KMS-11 (cell line): ENCODE data around the gene SFI1.
A peak's percentile ranks its signal among the peaks of the same experiment; 100 is the strongest.

ENCODE experiments used
- H2AFZ ChIP-seq: fragments of 200-600 bp; sonication (generic); 2 replicates; pipeline ENCODE4 v1.6.1; 2016; ENCODE audit warnings: antibody characterized with exemption, mixed run types, low read depth
- H3K27ac ChIP-seq: fragments of 200-600 bp; sonication (generic); 2 replicates; pipeline ENCODE4 v1.6.1; 2016; ENCODE audit warnings: mild to moderate bottlenecking, mixed run types
- H3K27me3 ChIP-seq: fragments of 200-600 bp; sonication (generic); 2 replicates; pipeline ENCODE4 v1.6.1; 2017; ENCODE audit warnings: mild to moderate bottlenecking, low read depth, mixed run types, moderate library complexity; ENCODE audit not compliant: insufficient read depth
- H3K36me3 ChIP-seq: fragments of 200-600 bp; sonication (generic); 2 replicates; pipeline ENCODE4 v1.6.1; 2017; ENCODE audit warnings: mild to moderate bottlenecking, mixed run types; ENCODE audit not compliant: insufficient read depth
- H3K4me1 ChIP-seq: fragments of 200-600 bp; sonication (generic); 2 replicates; pipeline ENCODE4 v1.6.1; 2016; ENCODE audit warnings: mild to moderate bottlenecking, low read depth, mixed run types; ENCODE audit not compliant: poor library complexity, severe bottlenecking
- H3K4me2 ChIP-seq: fragments of 200-600 bp; sonication (generic); 2 replicates; pipeline ENCODE4 v1.7.0; 2016; ENCODE audit warnings: mild to moderate bottlenecking, mixed run types
- H3K4me3 ChIP-seq: fragments of 200-600 bp; sonication (generic); IDR thresholded peaks from 2 replicates; pipeline ENCODE4 v1.6.1; 2017; ENCODE audit warnings: low read depth, low read length, mixed read lengths; ENCODE audit not compliant: insufficient read depth
- H3K79me2 ChIP-seq: fragments of 200-600 bp; sonication (generic); 2 replicates; pipeline ENCODE4 v1.6.1; 2016; ENCODE audit warnings: low read depth, mixed run types; ENCODE audit not compliant: insufficient read depth
- H3K9ac ChIP-seq: fragments of 200-600 bp; sonication (generic); 2 replicates; pipeline ENCODE4 v1.6.1; 2016; ENCODE audit warnings: mild to moderate bottlenecking, mixed run types
- H4K20me1 ChIP-seq: fragments of 200-600 bp; sonication (generic); 2 replicates; pipeline ENCODE4 v1.6.1; 2016; ENCODE audit warnings: mild to moderate bottlenecking, mixed run types; ENCODE audit not compliant: insufficient read depth
- TF ChIP-seq, protein P1 (sequence below): fragments of 200-600 bp; sonication (generic); conservative IDR thresholded peaks from 2 replicates; pipeline ENCODE4 v1.6.1; 2017; ENCODE audit warnings: low read depth, mild to moderate bottlenecking, antibody characterized with exemption, low read length, moderate library complexity, mixed read lengths

Gene SFI1, protein sequence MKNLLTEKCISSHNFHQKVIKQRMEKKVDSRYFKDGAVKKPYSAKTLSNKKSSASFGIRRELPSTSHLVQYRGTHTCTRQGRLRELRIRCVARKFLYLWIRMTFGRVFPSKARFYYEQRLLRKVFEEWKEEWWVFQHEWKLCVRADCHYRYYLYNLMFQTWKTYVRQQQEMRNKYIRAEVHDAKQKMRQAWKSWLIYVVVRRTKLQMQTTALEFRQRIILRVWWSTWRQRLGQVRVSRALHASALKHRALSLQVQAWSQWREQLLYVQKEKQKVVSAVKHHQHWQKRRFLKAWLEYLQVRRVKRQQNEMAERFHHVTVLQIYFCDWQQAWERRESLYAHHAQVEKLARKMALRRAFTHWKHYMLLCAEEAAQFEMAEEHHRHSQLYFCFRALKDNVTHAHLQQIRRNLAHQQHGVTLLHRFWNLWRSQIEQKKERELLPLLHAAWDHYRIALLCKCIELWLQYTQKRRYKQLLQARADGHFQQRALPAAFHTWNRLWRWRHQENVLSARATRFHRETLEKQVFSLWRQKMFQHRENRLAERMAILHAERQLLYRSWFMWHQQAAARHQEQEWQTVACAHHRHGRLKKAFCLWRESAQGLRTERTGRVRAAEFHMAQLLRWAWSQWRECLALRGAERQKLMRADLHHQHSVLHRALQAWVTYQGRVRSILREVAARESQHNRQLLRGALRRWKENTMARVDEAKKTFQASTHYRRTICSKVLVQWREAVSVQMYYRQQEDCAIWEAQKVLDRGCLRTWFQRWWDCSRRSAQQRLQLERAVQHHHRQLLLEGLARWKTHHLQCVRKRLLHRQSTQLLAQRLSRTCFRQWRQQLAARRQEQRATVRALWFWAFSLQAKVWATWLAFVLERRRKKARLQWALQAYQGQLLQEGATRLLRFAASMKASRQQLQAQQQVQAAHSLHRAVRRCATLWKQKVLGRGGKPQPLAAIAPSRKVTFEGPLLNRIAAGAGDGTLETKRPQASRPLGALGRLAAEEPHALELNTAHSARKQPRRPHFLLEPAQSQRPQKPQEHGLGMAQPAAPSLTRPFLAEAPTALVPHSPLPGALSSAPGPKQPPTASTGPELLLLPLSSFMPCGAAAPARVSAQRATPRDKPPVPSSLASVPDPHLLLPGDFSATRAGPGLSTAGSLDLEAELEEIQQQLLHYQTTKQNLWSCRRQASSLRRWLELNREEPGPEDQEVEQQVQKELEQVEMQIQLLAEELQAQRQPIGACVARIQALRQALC

DNA sequence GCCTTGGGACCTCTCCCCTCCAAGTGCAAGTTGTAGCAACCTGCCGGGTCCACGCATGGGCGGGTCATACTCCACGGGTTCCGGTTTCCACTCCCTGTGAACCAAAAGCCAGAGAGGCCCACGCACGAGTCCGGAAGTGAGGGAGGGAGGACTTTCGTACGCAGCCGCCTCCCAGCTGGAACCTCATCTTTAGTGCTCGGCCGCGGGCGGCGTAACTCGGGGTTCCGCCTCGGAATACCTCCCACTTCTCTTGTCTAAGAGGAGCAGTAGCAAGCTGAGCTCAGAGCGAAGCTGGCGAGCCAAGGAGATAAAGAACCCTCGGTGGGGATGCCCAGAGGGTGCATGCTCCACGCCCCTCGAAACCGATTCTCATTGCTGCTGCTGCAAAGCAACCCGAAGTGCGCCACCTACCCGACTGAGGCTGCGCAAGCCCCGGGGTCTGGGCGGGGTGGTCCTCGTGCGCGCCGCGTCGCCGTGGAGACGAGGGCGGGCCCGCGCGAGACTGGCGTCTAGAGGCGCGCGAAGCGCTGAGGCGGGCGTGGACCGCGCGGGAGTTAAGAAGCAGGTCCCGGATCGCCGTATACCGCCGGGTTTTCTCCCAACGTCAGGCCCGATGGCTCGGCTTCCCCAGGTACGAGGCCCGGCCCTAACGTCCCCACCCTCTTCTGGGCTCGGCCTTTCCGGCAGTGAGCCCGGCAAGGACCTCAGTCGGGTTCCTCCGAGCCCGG is at the start of gene SFI1:
SFI1 (plus strand) TSS at position 530 of the 728 bp plus-strand sequence. CDS start 11,749 bp downstream, outside the sequence.
- Histone ChIP-seq H3K4me2 (peak within 1 kb of the TSS; percentile 87), H2AFZ (peak within 1 kb of the TSS; percentile 88), H3K79me2 (peaks cover 34% of the 10 kb centered on the region), H3K36me3 (no peaks in the 10 kb centered on the region), H3K4me1 (peaks cover 50% of the 10 kb centered on the region), H4K20me1 (no peaks in the 10 kb centered on the region), H3K9ac (peak within 1 kb of the TSS; percentile 51), H3K27me3 (no peaks in the 10 kb centered on the region), H3K4me3 (no peak within 1 kb of the TSS), H3K27ac (peak within 1 kb of the TSS; percentile 73)
- TF ChIP-seq, protein P1, sequence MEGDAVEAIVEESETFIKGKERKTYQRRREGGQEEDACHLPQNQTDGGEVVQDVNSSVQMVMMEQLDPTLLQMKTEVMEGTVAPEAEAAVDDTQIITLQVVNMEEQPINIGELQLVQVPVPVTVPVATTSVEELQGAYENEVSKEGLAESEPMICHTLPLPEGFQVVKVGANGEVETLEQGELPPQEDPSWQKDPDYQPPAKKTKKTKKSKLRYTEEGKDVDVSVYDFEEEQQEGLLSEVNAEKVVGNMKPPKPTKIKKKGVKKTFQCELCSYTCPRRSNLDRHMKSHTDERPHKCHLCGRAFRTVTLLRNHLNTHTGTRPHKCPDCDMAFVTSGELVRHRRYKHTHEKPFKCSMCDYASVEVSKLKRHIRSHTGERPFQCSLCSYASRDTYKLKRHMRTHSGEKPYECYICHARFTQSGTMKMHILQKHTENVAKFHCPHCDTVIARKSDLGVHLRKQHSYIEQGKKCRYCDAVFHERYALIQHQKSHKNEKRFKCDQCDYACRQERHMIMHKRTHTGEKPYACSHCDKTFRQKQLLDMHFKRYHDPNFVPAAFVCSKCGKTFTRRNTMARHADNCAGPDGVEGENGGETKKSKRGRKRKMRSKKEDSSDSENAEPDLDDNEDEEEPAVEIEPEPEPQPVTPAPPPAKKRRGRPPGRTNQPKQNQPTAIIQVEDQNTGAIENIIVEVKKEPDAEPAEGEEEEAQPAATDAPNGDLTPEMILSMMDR: peak; percentile 38

DNA sequence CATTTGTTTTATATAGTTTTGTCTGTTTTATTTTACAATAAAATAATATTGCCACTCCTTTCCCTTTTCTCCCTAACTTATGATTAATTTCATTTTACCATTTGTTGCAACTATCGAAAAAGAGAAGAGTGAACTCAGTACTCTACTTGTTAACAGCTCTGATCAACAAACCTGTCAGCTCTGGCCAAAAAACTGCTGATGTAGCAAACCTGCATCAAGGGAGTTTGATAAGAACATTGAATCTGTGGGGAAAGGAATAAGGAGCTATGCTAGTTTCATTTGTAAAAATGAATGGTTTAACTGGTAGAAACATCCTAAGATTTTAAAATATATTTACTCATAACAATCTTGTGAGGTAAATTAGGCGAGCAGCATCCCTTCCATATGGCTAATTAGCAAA is 49.6 kb upstream of the SFI1 start:
- H3K4me1 ChIP-seq: peaks cover 29% of the 10 kb centered on the region
- H3K27ac ChIP-seq: no peak overlapping the region; the same call in 1 of the 2 replicates
- no peak overlapping the region for H2AFZ ChIP-seq
- H3K36me3 ChIP-seq: no peaks in the 10 kb centered on the region
- H3K4me3 ChIP-seq: no peak overlapping the region
- H3K27me3 ChIP-seq: no peaks in the 10 kb centered on the region
- H3K9ac ChIP-seq: no peak overlapping the region
- H3K4me2 ChIP-seq: peak overlapping the region; percentile 44; the same call in 1 of the 2 replicates
- no peaks in the 10 kb centered on the region for H4K20me1 ChIP-seq
- TF ChIP-seq, protein P1: no peak
- H3K79me2 ChIP-seq: no peaks in the 10 kb centered on the region

DNA sequence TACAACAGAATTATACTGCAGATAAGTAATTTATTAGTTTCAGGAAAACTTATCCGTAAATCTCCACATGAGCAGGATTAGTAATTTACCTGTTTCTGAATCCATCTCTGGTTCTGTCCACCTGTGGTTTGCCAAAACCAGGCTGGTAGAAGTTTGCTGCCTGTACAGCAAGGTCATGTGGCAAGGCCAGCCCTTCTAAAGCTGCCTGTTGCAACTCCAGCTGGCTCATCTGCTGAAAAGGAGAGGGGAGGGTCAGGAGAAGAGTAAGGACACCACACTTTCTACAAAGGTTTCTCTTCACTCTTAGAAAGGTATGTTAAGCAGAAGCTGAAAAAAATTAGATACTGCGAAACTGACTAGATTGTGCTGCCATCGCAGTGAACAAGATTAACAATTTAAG is 49.0 kb upstream of the SFI1 start:
- no peak overlapping the region for H2AFZ ChIP-seq
- H3K9ac ChIP-seq: no peak overlapping the region
- no peaks in the 10 kb centered on the region for H3K36me3 ChIP-seq
- no peaks in the 10 kb centered on the region for H4K20me1 ChIP-seq
- peaks cover 29% of the 10 kb centered on the region for H3K4me1 ChIP-seq
- H3K4me3 ChIP-seq: no peak overlapping the region
- no peak overlapping the region for H3K4me2 ChIP-seq
- H3K27ac ChIP-seq: no peak overlapping the region; the same call in 1 of the 2 replicates
- H3K27me3 ChIP-seq: no peaks in the 10 kb centered on the region
- TF ChIP-seq, protein P1: no peak
- no peaks in the 10 kb centered on the region for H3K79me2 ChIP-seq

DNA sequence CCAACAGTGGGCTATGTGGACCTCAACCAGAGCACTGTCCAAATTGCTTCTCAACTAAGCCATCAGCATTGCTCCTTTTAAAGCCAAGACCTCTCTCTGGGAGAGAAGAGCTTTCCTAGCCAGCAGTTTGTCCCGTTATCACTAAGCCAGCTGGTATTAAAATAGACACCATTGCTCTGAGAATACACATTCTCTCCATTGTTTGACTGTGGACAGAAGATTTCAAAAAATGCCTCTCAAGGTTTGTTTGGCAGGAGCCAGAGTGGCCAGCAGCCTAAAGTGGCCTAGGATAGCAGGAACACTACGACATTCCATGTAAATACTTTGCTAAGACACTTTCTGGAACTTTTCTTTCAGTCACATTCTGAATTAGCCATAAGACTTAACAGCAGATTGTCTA is 48.0 kb upstream of the SFI1 start:
- H3K79me2 ChIP-seq: no peaks in the 10 kb centered on the region
- no peak overlapping the region for H3K9ac ChIP-seq
- H3K4me3 ChIP-seq: no peak overlapping the region
- no peaks in the 10 kb centered on the region for H4K20me1 ChIP-seq
- H3K36me3 ChIP-seq: no peaks in the 10 kb centered on the region
- no peak overlapping the region for H2AFZ ChIP-seq
- TF ChIP-seq, protein P1: no peak
- H3K27ac ChIP-seq: no peak overlapping the region
- no peak overlapping the region for H3K4me2 ChIP-seq
- no peaks in the 10 kb centered on the region for H3K27me3 ChIP-seq
- H3K4me1 ChIP-seq: peaks cover 29% of the 10 kb centered on the region
